ENCODE results near the gene PCDH15. TPM values are rescaled to one million over a fixed set of nuclear protein-coding genes. Genes with fewer than 3 reads are reported as not detected.

PCDH15 gene
- polyA plus RNA-seq, 1 donor: 1.0 TPM

- DNase-seq: no peak
Measured at GRCh38 chr10:54708021-54708420, 93.0 kb downstream of the PCDH15 start.

GRCh38 chr10:54702583-54703485, 98.2 kb downstream of the PCDH15 start:
- no peak for DNase-seq

DNA sequence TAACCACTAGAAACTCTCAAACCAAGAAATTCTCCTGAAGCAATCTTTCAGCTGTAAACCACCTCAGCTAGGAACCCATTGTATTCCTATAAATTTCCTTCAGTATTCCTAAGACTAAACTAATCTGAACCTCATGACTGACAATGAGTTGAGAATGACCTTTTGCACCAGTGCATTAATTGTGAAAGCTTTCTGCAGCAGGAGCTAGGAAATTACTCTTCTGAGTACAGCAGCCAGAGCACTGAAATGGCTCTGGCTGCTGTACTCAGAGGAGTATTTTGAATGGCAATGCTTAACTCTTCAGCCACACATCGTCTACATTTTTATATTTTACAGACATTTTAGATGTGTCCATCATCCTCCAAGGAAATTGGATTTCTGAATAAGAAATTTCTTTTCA, 109.7 kb downstream of the PCDH15 start:
- no peak for DNase-seq

GRCh38 chr10:54682554-54682953, 118.5 kb downstream of the PCDH15 start:
- no peak for DNase-seq

- DNase-seq: no peak
Measured at GRCh38 chr10:54681136-54681535, 119.9 kb downstream of the PCDH15 start.

DNA sequence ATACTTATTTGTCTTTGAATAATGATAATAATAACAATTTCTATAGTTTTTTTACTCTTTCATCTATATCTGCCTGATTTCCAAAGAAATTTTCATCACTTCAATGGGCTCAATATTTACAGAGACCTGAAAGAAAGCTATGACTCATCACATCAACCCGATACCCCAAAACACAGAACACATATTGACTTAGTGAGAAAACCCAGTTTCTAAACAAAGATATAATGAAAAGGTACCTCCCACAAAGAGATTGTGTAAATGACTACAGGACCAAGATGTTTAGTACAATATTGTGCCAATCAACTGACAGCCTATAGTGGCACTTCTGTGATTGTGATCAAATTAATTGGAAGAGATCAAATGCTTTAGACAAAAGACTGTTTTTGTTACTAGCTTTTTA, 133.9 kb downstream of the PCDH15 start:
- no peak for DNase-seq

- DNase-seq: peak; percentile 9
Measured at GRCh38 chr10:54666192-54666591, 134.8 kb downstream of the PCDH15 start.

GRCh38 chr10:54665095-54665494, 135.9 kb downstream of the PCDH15 start:
- no peak for DNase-seq

DNA sequence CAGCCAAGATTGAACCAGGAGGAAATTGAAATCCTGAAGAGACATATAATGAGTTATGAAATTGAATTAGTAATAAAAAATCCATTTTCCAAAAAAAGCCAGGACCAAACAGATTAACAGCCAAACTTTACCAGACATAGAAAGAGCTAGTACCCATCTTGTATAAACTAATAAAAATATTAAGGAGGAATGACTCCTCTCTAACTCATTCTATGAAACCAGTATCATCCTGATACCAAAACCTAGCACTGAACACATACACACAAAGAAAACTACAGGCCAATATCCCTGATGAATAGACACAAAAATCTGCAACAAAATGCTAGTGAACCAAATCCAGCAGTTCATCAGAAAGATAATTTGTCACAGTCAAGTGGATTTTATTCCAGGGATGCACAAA, 140.6 kb downstream of the PCDH15 start:
- DNase-seq: no peak

- no peak for DNase-seq
Measured at GRCh38 chr10:54656643-54657042, 144.4 kb downstream of the PCDH15 start.

- DNase-seq: no peak
Measured at GRCh38 chr10:54653518-54653917, 147.5 kb downstream of the PCDH15 start.

DNA sequence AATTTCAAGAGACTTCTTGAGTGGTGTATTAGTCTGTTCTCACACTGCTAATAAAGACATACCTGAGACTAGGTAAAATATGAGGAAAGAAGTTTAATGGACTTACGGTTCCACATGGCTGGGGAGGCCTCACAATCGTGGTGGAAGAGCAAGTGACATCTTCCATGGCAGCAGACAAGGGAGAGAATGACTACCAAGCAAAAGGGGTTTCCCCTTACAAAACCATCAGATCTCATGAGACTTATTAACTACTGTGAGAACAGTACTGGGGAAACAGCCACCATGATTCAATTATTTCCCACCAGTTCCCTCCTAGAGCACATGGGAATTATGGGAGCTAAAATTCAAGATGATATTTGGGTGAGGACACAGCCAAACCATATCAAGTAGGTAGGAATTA, 150.5 kb downstream of the PCDH15 start:
- no peak for DNase-seq

- no peak for DNase-seq
Measured at GRCh38 chr10:54622017-54622416, 179.0 kb downstream of the PCDH15 start.

DNA sequence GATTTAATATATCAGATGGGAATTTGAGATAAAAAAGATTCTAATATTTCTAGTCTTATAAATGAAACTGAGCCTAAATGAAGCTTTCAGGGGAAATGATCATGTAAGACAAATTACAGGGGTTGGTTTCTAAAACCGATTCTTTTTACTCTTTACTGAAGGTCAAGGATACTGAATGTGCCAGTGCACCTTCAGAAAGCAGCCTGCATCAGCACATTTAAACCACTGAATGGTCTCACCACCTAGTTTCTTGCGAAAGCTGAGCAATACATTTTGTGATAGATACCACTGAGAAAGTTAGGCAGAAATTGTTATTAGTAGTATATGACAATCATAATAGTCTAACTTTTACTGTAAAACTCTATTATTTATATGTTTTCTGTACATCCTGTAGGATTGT, 180.7 kb downstream of the PCDH15 start:
- DNase-seq: no peak

DNA sequence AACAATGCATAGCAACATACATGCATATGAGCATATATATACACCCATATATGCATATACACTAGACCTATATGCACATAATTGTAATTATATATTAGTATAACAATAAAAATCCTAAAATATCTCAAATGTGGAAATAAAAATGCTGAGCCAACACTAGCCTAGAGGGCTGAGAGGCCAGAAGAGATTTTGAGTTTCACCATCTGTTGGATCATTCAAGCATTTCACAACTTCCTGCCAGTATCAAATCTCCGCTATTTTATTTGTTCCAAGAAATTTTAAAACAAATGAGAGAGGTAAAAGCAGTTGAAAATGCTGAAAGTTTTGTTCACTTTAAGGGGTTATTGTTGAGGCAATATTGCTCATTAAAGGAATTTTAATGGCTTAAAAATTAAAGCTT, 187.0 kb downstream of the PCDH15 start:
- DNase-seq: peak; percentile 7

DNA sequence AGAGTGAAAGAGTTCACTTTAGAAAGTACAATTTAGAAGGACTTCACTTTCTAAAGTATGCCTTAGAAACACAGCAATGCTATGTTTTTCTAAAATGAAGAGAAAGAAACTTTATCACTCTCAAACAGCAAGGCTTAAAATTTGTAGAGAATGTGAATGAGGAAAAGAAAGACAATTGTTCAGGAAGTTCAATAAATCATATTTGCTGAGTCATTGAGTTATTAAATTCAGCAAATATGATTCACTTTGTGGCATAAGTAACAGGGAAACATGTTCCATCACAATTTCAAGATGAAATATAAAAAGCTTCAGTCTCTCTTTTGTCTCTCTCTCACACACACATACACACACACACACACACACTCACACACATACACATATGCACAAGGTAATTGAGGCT, 187.9 kb downstream of the PCDH15 start:
- no peak for DNase-seq

GRCh38 chr10:54609423-54609822, 191.6 kb downstream of the PCDH15 start:
- DNase-seq: no peak

DNA sequence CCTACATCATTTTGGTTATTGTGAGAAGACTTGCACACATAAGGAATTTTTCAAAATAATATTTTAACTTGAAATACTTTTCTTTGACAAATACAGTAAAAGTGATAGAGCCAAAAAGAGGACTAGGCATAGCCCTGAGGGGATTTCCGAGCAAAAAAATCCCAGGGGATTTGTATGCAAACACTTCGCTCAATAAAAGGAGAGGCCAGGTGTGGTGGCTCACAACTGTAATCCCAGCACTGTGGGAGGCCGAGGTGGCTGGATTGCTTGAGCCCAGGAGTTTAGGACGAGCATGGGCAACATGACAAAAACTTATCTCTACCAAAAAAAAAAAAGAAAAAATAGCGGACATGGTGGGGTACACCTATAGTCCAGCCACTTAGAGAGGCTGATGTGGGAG, 193.0 kb downstream of the PCDH15 start:
- no peak for DNase-seq

DNA sequence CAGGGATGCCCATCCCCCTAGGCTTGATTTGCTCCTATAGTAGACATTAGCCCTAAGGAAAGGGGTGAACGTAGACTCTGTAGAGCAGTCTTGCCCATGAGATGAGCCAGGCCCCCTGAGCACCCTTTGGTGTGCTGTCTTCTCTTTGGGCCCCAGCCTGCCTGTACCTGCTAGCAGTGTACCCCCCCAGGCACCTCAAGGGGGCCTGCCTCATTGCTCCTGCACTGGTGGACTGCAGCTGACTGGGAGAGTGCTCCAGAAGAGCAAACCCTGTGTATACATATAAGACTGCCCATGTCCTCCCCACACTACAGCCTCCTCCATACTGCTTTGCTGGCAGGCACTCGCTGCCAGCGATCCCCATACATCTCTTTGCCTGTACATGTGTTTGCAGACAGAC, 206.7 kb downstream of the PCDH15 start:
- no peak for DNase-seq

DNA sequence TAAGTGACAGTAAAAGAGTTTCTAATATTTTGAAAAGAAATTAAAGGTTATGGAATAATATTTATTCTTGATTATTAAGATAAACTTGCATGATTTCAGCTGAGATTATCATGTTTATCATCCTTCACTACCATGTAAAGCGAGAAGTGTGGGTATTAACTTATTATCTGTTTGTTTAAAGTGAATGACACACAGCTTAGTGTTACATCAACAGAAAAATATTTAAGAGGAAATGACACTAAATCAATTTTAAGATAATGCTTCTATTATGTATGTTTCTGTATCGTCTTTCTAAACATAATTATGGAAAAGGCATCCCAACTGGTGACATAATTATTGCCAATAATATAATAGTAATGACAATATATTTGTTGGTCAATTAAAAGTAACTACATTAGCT, 213.1 kb downstream of the PCDH15 start:
- no peak for DNase-seq

GRCh38 chr10:54585572-54585971, 215.5 kb downstream of the PCDH15 start:
- DNase-seq: no peak

DNA sequence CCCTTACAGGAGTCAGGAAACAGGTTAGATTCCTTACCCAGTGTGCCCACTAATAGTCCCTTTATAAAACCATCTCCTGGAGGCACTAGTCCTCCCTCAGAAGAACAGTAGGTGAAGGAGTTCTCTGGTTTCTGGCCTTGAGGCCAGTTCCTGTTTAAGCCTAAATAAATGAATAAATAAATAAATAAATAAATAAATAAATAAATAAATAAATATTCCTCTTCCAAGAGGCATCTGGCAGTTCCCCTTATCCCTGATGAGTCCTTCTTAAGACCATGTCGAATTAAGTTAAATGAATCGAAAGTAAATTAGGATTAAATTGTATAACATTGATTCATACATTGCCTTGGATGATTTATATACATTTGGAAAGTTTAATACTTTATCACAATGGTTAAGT, 223.3 kb downstream of the PCDH15 start:
- no peak for DNase-seq

GRCh38 chr10:54576541-54576940, 224.5 kb downstream of the PCDH15 start:
- no peak for DNase-seq

DNA sequence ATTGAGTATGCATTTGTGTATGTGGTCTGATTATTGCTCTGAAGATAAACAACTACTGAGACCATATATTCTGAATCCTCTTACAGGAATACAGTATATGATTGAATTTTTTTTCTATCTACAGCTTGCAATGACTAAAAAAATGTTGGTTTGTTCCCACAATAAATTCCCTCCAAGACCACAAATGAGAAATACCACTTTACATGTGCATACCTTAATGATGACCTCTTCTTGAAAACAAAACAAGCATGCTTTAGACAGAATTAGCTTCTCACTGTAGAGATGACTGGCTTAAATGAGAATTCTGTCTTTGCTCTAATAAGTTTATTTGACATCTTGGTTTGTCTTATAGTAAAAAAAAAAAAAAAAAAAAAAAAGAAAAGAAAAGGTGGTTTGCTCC, 241.5 kb downstream of the PCDH15 start:
- no peak for DNase-seq

GRCh38 chr10:54554028-54554427, 247.0 kb downstream of the PCDH15 start:
- DNase-seq: no peak

Measured in hindlimb muscle (tissue), 1 donor.